Measurements from ENCODE around the gene TBC1D2.

DNA sequence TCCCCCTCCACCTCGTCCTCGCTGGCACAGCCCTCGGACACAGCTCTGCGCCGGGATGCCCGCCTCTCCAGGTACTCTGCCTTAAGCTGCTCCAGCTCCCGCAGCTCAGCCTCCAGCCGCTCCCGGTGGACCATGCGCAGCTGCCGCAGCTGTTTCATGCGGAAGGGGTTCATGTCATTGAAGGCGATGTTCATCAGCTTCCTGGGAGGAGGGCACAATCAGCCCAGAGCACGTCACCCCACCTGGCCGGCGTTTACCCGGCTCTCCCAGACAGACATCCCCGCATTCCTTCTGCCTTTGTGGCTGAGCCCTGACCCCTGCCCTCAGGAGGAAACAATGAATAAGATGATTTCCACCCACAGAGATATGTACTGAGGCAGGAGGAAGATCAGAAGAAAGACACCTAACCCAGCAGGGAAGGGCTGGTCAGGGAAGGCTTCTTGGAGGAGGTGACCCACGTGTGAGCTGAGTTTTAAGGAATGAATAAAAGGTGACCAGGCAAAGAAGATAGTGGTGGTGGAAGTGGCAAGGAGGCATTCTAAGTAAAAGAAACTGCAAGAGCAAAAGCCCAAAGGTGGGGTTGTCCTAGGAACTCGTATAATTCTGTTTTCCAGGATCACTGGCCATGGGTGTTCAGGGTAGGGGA is 55.9 kb downstream of the TBC1D2 start:
- TF ChIP-seq, protein P1, sequence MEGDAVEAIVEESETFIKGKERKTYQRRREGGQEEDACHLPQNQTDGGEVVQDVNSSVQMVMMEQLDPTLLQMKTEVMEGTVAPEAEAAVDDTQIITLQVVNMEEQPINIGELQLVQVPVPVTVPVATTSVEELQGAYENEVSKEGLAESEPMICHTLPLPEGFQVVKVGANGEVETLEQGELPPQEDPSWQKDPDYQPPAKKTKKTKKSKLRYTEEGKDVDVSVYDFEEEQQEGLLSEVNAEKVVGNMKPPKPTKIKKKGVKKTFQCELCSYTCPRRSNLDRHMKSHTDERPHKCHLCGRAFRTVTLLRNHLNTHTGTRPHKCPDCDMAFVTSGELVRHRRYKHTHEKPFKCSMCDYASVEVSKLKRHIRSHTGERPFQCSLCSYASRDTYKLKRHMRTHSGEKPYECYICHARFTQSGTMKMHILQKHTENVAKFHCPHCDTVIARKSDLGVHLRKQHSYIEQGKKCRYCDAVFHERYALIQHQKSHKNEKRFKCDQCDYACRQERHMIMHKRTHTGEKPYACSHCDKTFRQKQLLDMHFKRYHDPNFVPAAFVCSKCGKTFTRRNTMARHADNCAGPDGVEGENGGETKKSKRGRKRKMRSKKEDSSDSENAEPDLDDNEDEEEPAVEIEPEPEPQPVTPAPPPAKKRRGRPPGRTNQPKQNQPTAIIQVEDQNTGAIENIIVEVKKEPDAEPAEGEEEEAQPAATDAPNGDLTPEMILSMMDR (IDR thresholded peaks at IDR 0.05), result no peak
- TF ChIP-seq EP300 (IDR thresholded peaks at IDR 0.05), result no peak

All from gastroesophageal sphincter (tissue), 3 donors.